GM12892 (cell line): ENCODE results near the gene MACROD2.
"Not testable (repeated sequence)": the region's sequence is repeated elsewhere in the genome, so short reads cannot be mapped to it uniquely, and the experiment has no call there.

Source experiments
- POLR2A ChIP-seq: IDR thresholded peaks from 2 replicates; pipeline ENCODE4 v1.6.1; 2011; ENCODE audit warnings: low read depth, low read length, control low read depth
- TAF1 ChIP-seq: IDR thresholded peaks from 2 replicates; pipeline ENCODE4 v1.6.1; 2011; ENCODE audit warnings: low read depth, mild to moderate bottlenecking, control low read depth, low read length, borderline replicate concordance

- not testable (repeated sequence) for TF ChIP-seq TAF1, POLR2A
Measured at GRCh38 chr20:15377603-15378002, 1382.3 kb downstream of the MACROD2 start.
